ENCODE data around the gene KCTD3. TPM values are rescaled to one million over a fixed set of nuclear protein-coding genes. Genes with fewer than 3 reads are reported as not detected.

KCTD3 gene
- total RNA-seq, 1 experiment from 2014 or later, result 39.3 TPM

DNA sequence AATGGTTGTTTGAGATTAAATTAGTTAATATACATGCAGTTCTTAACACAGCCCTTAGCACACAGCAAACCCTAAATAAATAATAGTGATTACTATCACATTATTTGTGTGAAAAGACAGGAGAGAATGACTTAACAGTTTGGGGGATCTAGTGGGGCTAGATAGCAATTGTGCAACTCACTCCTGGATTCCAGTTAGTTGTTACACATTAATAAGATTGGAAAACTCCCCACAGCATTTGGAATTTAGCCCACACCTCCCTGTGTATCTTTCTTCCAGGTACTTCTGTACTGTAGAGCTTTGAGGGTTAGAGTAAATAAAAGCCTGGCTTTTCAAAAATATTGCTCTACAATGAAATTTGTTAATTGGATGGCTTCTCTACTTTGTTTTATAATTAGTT is 93.2 kb downstream of the KCTD3 start:
- peaks cover 2 to 9% of the 10 kb centered on the region in 2 experiments; a peak in 3 of 4 replicates for H3K4me1 Mint-ChIP-seq
- Histone ChIP-seq H3K79me1 (ENCODE audit: insufficient read depth, low read depth, low read length, poor library complexity, severe bottlenecking) (no peaks in the 10 kb centered on the region), H2BK120ac (ENCODE audit: low read depth, low read length, poor library complexity, severe bottlenecking) (no peak overlapping the region), H3K9me3 (ENCODE audit: control insufficient read depth, low read depth, low read length) (no peaks in the 10 kb centered on the region), H3K56ac (ENCODE audit: insufficient read length, low read depth, low read length) (no peak overlapping the region), H4K8ac (replicated peaks; ENCODE audit: insufficient read length, low read depth, low read length) (no peak overlapping the region), H2BK12ac (ENCODE audit: insufficient read length, low read depth, low read length) (no peak overlapping the region), H3T11ph (ENCODE audit: low read length) (no peak overlapping the region), H3K14ac (ENCODE audit: insufficient read depth, low read length) (no peak overlapping the region), H3K79me2 (ENCODE audit: insufficient read depth, low read length) (no peaks in the 10 kb centered on the region), H4K20me1 (ENCODE audit: control insufficient read depth, insufficient read depth, insufficient read length) (no peaks in the 10 kb centered on the region), H3K27me3 (ENCODE audit: insufficient read depth, low read length) (no peaks in the 10 kb centered on the region), H3K4me2 (ENCODE audit: insufficient read depth, insufficient read length, low read length) (no peak overlapping the region), H2BK20ac (ENCODE audit: low read depth, low read length, poor library complexity, severe bottlenecking) (no peak overlapping the region), H3K4ac (ENCODE audit: low read depth, low read length) (no peak overlapping the region), H3K4me1 (ENCODE audit: insufficient read depth, low read length) (no peaks in the 10 kb centered on the region), H3K23me2 (ENCODE audit: insufficient read length, low read depth, low read length, poor library complexity, severe bottlenecking) (no peaks in the 10 kb centered on the region), H4K91ac (ENCODE audit: insufficient read length, low read depth, low read length) (no peak overlapping the region), H3K9ac (ENCODE audit: extremely low read depth, insufficient read length, low read length) (no peak overlapping the region), H2BK5ac (ENCODE audit: insufficient read length, low read length) (no peak overlapping the region), H2AK5ac (ENCODE audit: insufficient read length, low read length) (no peak overlapping the region), H3K23ac (ENCODE audit: insufficient read length, low read depth, low read length) (no peak overlapping the region), H2AFZ (ENCODE audit: low read length) (no peak overlapping the region), H3K27ac (ENCODE audit: insufficient read length, low read depth, low read length) (no peak overlapping the region), H2BK15ac (ENCODE audit: low read depth, low read length) (no peak overlapping the region), H4K5ac (ENCODE audit: insufficient read length, low read depth, low read length) (no peak overlapping the region), H3K18ac (ENCODE audit: insufficient read length, low read depth, low read length) (no peak overlapping the region)
- H3K27me3 Mint-ChIP-seq (ENCODE audit: low read depth), result no peaks in the 10 kb centered on the region; the same call in none of the 2 replicates
- TF ChIP-seq, protein P1, sequence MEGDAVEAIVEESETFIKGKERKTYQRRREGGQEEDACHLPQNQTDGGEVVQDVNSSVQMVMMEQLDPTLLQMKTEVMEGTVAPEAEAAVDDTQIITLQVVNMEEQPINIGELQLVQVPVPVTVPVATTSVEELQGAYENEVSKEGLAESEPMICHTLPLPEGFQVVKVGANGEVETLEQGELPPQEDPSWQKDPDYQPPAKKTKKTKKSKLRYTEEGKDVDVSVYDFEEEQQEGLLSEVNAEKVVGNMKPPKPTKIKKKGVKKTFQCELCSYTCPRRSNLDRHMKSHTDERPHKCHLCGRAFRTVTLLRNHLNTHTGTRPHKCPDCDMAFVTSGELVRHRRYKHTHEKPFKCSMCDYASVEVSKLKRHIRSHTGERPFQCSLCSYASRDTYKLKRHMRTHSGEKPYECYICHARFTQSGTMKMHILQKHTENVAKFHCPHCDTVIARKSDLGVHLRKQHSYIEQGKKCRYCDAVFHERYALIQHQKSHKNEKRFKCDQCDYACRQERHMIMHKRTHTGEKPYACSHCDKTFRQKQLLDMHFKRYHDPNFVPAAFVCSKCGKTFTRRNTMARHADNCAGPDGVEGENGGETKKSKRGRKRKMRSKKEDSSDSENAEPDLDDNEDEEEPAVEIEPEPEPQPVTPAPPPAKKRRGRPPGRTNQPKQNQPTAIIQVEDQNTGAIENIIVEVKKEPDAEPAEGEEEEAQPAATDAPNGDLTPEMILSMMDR (conservative IDR thresholded peaks at IDR 0.05), result no peak
- H3K4me3 Mint-ChIP-seq, result no peak overlapping the region
- no peaks in the 10 kb centered on the region for H3K9me3 Mint-ChIP-seq
- no peaks in the 10 kb centered on the region for H3K36me3 Mint-ChIP-seq (ENCODE audit: insufficient read depth in 1 of 3, low read depth in 3 of 3)
- no peak for DNase-seq
- H3K27ac Mint-ChIP-seq, result no peak overlapping the region

Measured in H9 (cell line).